ENCODE measurements around the gene M1AP.

- no peak for TF ChIP-seq CTCF (IDR thresholded peaks at IDR 0.05)
- TF ChIP-seq EP300 (IDR thresholded peaks at IDR 0.05), result no peak
- no peak for TF ChIP-seq POLR2A (IDR thresholded peaks at IDR 0.05)
Observed at GRCh38 chr2:74577448-74577847, 70.7 kb downstream of the M1AP start.
